ENCODE results near the gene MIA2.
"Not testable (repeated sequence)": the region's sequence is repeated elsewhere in the genome, so short reads cannot be mapped to it uniquely, and the experiment has no call there.

Gene MIA2

DNA sequence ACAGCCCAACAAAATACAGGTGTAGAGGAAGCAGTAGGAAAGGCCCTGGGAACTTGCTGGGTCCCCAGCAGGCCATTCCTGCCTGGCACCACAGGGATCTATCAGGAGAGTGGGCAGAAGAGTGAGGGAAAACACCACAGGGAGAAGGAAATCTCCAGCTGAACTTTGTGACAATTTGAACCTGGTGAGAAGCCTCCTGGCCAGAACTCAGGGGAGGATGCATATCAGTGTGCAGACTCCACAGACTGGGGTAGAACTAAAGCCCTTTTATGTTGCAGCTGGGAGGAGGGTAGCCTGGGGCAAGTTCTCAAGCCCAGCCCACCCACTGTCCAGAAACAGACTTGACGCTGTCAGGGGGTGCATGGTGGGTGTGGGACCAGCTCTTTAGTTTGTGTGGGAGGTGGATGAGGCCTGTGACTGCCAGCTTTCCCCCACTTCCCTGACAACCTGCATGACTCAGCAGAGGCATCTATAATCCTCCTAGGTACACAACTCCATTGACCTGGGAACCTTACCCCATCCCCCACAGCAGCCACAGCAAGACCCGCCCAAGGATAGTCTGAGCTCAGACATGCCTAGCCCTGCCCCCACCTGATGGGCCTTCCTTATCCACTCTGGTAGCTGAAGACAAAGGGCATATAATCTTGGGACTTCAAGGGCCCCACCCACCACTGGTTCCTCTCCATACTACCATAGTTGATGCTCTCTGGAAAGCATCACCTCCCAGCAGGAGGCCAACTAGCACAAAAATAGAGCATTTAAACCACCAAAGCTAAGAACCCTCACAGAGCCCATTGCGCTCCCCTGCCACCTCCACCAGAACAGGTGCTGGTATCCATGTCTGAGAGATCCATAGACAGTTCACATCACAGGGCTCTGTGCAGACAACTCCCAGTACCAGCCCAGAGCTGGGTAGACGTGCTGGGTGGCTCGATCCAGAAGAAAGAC is 29.8 kb upstream of the MIA2 start:
- no peak overlapping the region for H3K27ac ChIP-seq
- intact Hi-C loops (cut with DNase I; ENCODE audit: low total_unique reads) = no loop called here
- no peak for DNase-seq

DNA sequence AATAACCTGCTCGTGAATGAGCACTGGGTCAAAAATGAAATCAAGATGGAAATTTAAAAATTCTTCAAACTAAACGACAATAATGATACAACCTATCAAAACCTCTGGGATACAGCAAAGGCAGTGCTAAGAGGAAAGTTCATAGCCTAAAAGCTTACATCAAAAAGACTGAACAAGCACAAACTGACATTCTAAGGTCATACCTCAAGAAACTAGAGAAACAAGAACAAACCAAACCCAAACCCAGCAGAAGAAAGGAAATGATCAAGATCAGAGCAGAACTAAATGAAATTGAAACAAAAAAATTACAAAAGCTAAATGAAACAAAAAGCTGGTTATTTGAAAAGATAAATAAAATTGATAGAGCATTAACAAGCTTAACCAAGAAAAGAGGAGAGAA is 26.3 kb upstream of the MIA2 start:
- H3K36me3 ChIP-seq; H3K4me1 ChIP-seq; intact Hi-C loops (cut with DNase I; ENCODE audit: low total_unique reads); H3K27ac ChIP-seq; H3K4me3 ChIP-seq; DNase-seq; H3K9me3 ChIP-seq; H3K27me3 ChIP-seq: not testable (repeated sequence)

More for the DNA sequence above, 29.8 kb upstream of the MIA2 start:
- Histone ChIP-seq H3K4me3 (no peak overlapping the region), H3K9me3 (no peaks in the 10 kb centered on the region), H3K4me1 (no peaks in the 10 kb centered on the region), H3K27me3 (no peaks in the 10 kb centered on the region), H3K36me3 (no peaks in the 10 kb centered on the region)
- TF ChIP-seq, protein P1, sequence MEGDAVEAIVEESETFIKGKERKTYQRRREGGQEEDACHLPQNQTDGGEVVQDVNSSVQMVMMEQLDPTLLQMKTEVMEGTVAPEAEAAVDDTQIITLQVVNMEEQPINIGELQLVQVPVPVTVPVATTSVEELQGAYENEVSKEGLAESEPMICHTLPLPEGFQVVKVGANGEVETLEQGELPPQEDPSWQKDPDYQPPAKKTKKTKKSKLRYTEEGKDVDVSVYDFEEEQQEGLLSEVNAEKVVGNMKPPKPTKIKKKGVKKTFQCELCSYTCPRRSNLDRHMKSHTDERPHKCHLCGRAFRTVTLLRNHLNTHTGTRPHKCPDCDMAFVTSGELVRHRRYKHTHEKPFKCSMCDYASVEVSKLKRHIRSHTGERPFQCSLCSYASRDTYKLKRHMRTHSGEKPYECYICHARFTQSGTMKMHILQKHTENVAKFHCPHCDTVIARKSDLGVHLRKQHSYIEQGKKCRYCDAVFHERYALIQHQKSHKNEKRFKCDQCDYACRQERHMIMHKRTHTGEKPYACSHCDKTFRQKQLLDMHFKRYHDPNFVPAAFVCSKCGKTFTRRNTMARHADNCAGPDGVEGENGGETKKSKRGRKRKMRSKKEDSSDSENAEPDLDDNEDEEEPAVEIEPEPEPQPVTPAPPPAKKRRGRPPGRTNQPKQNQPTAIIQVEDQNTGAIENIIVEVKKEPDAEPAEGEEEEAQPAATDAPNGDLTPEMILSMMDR (IDR thresholded peaks at IDR 0.05) = no peak

DNA sequence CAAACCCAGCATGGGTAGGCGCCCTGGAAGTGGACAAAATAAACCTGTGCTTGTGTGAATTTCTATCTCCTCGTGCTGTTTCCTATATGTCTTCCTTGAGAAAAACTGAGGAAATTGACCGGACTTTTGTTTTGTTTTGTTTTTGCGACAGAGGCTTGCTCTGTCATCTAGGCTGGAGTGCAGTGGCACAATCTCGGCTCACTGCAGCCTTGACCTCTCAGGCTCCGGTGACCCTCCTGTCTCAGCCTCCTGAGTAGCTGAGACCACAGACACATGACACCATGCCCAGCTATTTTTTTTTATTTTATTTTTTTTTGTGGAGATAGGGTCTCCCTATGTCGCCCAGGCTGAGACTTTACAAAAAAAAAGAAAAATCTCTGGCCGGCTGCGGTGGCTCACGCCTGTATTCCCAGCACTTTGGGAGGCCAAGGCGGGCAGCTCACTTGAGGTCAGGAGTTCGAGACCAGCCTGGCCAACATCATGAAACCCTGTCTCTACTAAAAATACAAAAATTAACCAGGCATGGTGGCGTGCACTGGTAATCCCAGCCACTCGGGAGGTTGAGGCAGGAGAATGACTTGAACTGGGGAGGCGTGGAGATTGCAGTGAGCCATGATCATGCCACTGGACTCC is 22.5 kb upstream of the MIA2 start:
- TF ChIP-seq, protein P1 (IDR thresholded peaks at IDR 0.05) = no peak
- Histone ChIP-seq H3K9me3 (no peaks in the 10 kb centered on the region), H3K4me3 (no peak overlapping the region), H3K4me1 (no peaks in the 10 kb centered on the region), H3K27ac (no peak overlapping the region), H3K27me3 (no peaks in the 10 kb centered on the region), H3K36me3 (no peaks in the 10 kb centered on the region)
- intact Hi-C loops (cut with DNase I; ENCODE audit: low total_unique reads) = no loop called here
- DNase-seq = no peak

DNA sequence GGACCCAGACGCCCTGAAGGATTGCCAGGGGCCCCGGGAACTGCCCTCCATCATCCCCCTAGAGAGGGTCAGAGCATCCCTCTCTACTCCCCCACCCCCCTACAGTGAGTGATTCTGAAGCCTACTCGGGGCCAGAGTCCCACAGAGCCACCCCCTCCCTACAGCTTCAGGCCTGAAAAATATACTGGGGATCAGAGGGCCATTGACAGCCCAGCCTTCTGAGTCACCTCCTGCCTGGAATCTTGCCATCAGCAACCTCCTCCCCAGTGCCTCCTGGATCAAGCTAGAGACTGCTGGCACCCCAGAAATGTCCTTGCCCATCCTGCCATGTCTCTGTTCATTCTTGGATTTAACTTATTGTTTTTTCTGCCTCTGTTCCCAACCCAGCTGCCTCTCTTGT is 21.7 kb upstream of the MIA2 start:
- TF ChIP-seq, protein P1 (IDR thresholded peaks at IDR 0.05) = no peak
- intact Hi-C loops (cut with DNase I; ENCODE audit: low total_unique reads) = no loop called here
- no peaks in the 10 kb centered on the region for H3K36me3 ChIP-seq

DNA sequence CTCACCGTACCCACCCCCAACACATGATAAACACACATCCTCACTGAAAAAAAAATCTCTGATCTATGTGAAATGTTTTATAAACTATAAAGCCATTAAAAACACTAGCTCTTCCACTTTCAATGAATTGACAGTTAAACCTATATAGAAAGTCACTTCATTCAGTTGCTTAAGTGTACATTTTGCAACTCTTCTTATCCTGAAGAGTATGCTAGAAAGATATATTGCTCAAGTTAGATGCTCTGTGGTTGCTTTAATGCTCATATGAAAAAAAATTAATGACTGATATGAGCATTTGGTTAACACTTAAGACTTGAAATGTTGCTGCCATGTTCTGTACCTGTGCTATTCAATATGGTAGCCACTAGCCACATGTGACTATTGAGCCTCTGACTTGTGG is 21.0 kb upstream of the MIA2 start:
- Histone ChIP-seq H3K27ac (no peak overlapping the region), H3K36me3 (no peaks in the 10 kb centered on the region), H3K4me3 (no peak overlapping the region), H3K9me3 (no peaks in the 10 kb centered on the region), H3K4me1 (no peaks in the 10 kb centered on the region), H3K27me3 (no peaks in the 10 kb centered on the region)
- DNase-seq = no peak
- intact Hi-C loops (cut with DNase I; ENCODE audit: low total_unique reads) = no loop called here
- TF ChIP-seq, protein P1 (IDR thresholded peaks at IDR 0.05) = no peak

More for the DNA sequence above, 21.7 kb upstream of the MIA2 start:
- no peak for DNase-seq
- no peaks in the 10 kb centered on the region for H3K9me3 ChIP-seq
- H3K27ac ChIP-seq = no peak overlapping the region
- H3K4me1 ChIP-seq = no peaks in the 10 kb centered on the region
- no peak overlapping the region for H3K4me3 ChIP-seq
- no peaks in the 10 kb centered on the region for H3K27me3 ChIP-seq

DNA sequence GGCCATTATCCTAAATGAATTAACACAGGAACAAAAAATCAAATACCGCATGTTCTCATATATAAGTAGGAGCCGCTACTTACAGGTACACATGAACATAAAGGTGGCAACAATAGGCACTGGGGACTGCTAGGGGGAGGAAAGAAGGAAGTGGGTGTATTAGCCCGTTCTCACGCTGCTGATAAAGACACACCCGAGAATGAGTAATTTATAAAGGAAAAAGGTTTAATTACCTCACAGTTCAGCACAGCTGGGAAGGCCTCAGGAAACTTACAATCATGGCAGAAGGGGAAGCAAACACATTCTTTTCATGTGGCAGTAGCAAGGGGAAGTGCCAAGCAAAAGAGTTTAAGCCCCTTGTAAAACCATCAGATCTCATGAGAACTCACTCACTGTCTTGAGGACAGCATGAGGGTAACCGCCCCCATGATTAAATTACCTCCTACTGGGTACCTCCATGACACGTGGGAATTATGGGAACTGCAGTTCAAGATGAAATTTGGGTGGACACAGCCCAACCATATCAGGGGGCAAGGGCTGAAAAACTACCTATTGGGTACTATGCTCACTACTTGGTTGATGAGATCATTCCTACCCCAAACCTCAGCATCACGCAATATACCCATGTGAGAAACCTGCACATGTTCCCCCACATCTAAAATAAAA is 16.4 kb upstream of the MIA2 start:
- TF ChIP-seq, protein P1 (IDR thresholded peaks at IDR 0.05) = no peak
- H3K4me3 ChIP-seq = no peak overlapping the region
- no peaks in the 10 kb centered on the region for H3K9me3 ChIP-seq
- no peaks in the 10 kb centered on the region for H3K36me3 ChIP-seq
- no peaks in the 10 kb centered on the region for H3K4me1 ChIP-seq
- DNase-seq = no peak
- H3K27ac ChIP-seq = no peak overlapping the region
- intact Hi-C loops (cut with DNase I; ENCODE audit: low total_unique reads) = no loop called here
- no peaks in the 10 kb centered on the region for H3K27me3 ChIP-seq

All from tibial artery (tissue), 4 donors.